Astrocyte of the spinal cord (primary cell): ENCODE measurements around the gene CCN2.
A peak's percentile ranks its signal among the peaks of the same experiment; 100 is the strongest.

Source experiments
- DNase-seq: peaks from one replicate; pipeline ENCODE4 v3.0.0; 2011; ENCODE audit warnings: low read depth, low spot score
- H3K4me3 ChIP-seq: 2 replicates; pipeline ENCODE4 v1.5.1; 2011; ENCODE audit warnings: low read depth, mild to moderate bottlenecking, low read length, moderate library complexity
- CTCF ChIP-seq: IDR thresholded peaks from 2 replicates; pipeline ENCODE4 v1.5.1; 2012; ENCODE audit warnings: low read depth, mild to moderate bottlenecking, low read length, inconsistent platforms
- in situ Hi-C: cut with HindIII; loops from 2 replicates; pipeline ENCODE4 v1.10.0; 2017; ENCODE audit warnings: low sequenced_read_pairs

Gene CCN2

GRCh38 chr6:131950767-131951575 is at the start of gene CCN2:
Gene CCN2 (minus strand): TSS chr6:131951372. CDS start chr6:131951172, 200 bp downstream.
- no peak for TF ChIP-seq CTCF
- in situ Hi-C loops, result no loop called here
- peak within 1 kb of the TSS; percentile 83 for H3K4me3 ChIP-seq
- DNase-seq, result peak; percentile 98

- in situ Hi-C loops, result no loop called here
- H3K4me3 ChIP-seq, result no peak overlapping the region
- TF ChIP-seq CTCF, result no peak
- DNase-seq, result no peak
Observed at GRCh38 chr6:132000296-132000695, 49.1 kb upstream of the CCN2 start.

- no peak for TF ChIP-seq CTCF
- in situ Hi-C loops, result no loop called here
- H3K4me3 ChIP-seq, result no peak overlapping the region
- no peak for DNase-seq
Observed at GRCh38 chr6:131999545-132000146, 48.5 kb upstream of the CCN2 start.

GRCh38 chr6:131998255-131998982 is 47.2 kb upstream of the CCN2 start:
- DNase-seq, result peak; percentile 56
- no peak overlapping the region for H3K4me3 ChIP-seq
- in situ Hi-C loops, result no loop called here
- no peak for TF ChIP-seq CTCF

- DNase-seq, result no peak
- H3K4me3 ChIP-seq, result no peak overlapping the region
- in situ Hi-C loops, result no loop called here
- TF ChIP-seq CTCF, result no peak
Observed at GRCh38 chr6:131997429-131998153, 46.4 kb upstream of the CCN2 start.

GRCh38 chr6:131995917-131996316 is 44.7 kb upstream of the CCN2 start:
- peak; percentile 82 for DNase-seq
- no peak for TF ChIP-seq CTCF
- in situ Hi-C loops, result no loop called here
- no peak overlapping the region for H3K4me3 ChIP-seq
